GM23338 (cell line): Measurements from ENCODE around the gene BCAP29. TPM values are rescaled to one million over a fixed set of nuclear protein-coding genes. Genes with fewer than 3 reads are reported as not detected.

Experiments used
- CREB1 ChIP-seq: fragments of 250-450 bp; sonication (Bioruptor Pico); IDR thresholded peaks from 2 replicates; pipeline ENCODE4 v1.5.0; 2020; ENCODE audit warnings: low read depth, mild to moderate bottlenecking, moderate library complexity
- CTCF ChIP-seq, 2 experiments: fragments of 200-600 bp in 1 of 2; sonication (generic) in 1 of 2; conservative IDR thresholded peaks; 2 replicates each; pipeline versions ENCODE4 v1.5.1 to v1.6.1; 2016 to 2017; ENCODE audit warnings: antibody characterized with exemption in 2 of 2, low read depth in 2 of 2, mild to moderate bottlenecking in 2 of 2, moderate library complexity in 1 of 2
- ETS1 ChIP-seq: IDR thresholded peaks from 2 replicates; pipeline ENCODE4 v1.6.1; 2016; ENCODE audit warnings: antibody characterized with exemption
- EZH2 ChIP-seq: fragments of 200-600 bp; sonication (generic); IDR thresholded peaks from one replicate; pipeline ENCODE4 v1.8.0; 2017; ENCODE audit warnings: antibody characterized with exemption, mild to moderate bottlenecking, low read depth; ENCODE audit not compliant: unreplicated experiment
- EZH2phosphoT487 ChIP-seq: fragments of 200-600 bp; sonication (generic); IDR thresholded peaks from one replicate; pipeline ENCODE4 v1.8.1; 2018; ENCODE audit warnings: antibody characterized with exemption; ENCODE audit not compliant: unreplicated experiment
- JUNB ChIP-seq: IDR thresholded peaks from one replicate; pipeline ENCODE4 v1.6.1; 2016; ENCODE audit warnings: antibody characterized with exemption; ENCODE audit not compliant: unreplicated experiment
- NANOG ChIP-seq: IDR thresholded peaks from 2 replicates; pipeline ENCODE4 v1.6.1; 2016; ENCODE audit warnings: antibody characterized with exemption, borderline replicate concordance
- STAT1 ChIP-seq: IDR thresholded peaks from one replicate; pipeline ENCODE4 v1.6.1; 2016; ENCODE audit warnings: antibody characterized with exemption; ENCODE audit not compliant: unreplicated experiment
- ZNF114 ChIP-seq: fragments of 250-450 bp; sonication (Bioruptor Pico); IDR thresholded peaks from 2 replicates; pipeline ENCODE4 v1.5.0; 2020; ENCODE audit warnings: mild to moderate bottlenecking, moderate library complexity
- ZNF331 ChIP-seq: fragments of 250-450 bp; sonication (Bioruptor Pico); IDR thresholded peaks from 2 replicates; pipeline ENCODE4 v1.5.0; 2020; ENCODE audit warnings: low read depth, mild to moderate bottlenecking, moderate library complexity
- ZNF462 ChIP-seq: fragments of 250-450 bp; sonication (Bioruptor Pico); IDR thresholded peaks from 2 replicates; pipeline ENCODE4 v1.5.0; 2020; ENCODE audit warnings: mild to moderate bottlenecking, moderate library complexity
- polyA plus RNA-seq: library from polyadenylated mRNA; unstranded; fragments of >200 nt; fragmentation: Nextera tagmentation; extraction: Ambion mirVana; gene quantifications from 2 replicates; pipeline ENCODE4 v1.2.1, GENCODE V29; 2016
- total RNA-seq: library from RNA; depleted of rRNA; stranded (reverse); fragments of >200 nt; shearing (Covaris generic); gene quantifications from 2 replicates; pipeline ENCODE4 v1.2.3, GENCODE V29; 2014

BCAP29 gene
- total and polyA plus RNA-seq, 2 experiments from 2014 or later, result 18.4 to 24.0 TPM

- TF ChIP-seq ZNF462 (CRISPR knock-in tag) (no peak), ZNF331 (CRISPR knock-in tag) (no peak), JUNB (no peak), CREB1 (CRISPR knock-in tag) (no peak), CTCF (conservative IDR thresholded peaks at IDR 0.05; ENCODE audit: low read depth in 2 of 2) (no peak), NANOG (no peak), EZH2 (no peak), EZH2phosphoT487 (no peak), STAT1 (no peak), ZNF114 (CRISPR knock-in tag) (no peak), ETS1 (no peak)
These were observed 83.2 kb downstream of the BCAP29 start (continued) for GRCh38 chr7:107663196-107663595.
